ENCODE results near the gene INO80.
"Not testable (repeated sequence)": the region's sequence is repeated elsewhere in the genome, so short reads cannot be mapped to it uniquely, and the experiment has no call there.

Gene INO80

GRCh38 chr15:40974879-40975278, 141.2 kb downstream of the INO80 start:
- no peak overlapping the region for H3K4me3 ChIP-seq (ENCODE audit: low read length)
- no peak overlapping the region for H3K9ac ChIP-seq (ENCODE audit: low read depth, low read length)
- H3K9me3 ChIP-seq (ENCODE audit: insufficient read depth, low read depth, low read length) = no peaks in the 10 kb centered on the region
- no peaks in the 10 kb centered on the region for H3K4me1 ChIP-seq (ENCODE audit: insufficient read depth, low read length)
- no peaks in the 10 kb centered on the region for H3K27me3 ChIP-seq (ENCODE audit: insufficient read depth, low read length)
- H3K36me3 ChIP-seq (ENCODE audit: insufficient read depth, low read depth, low read length) = peaks cover 43% of the 10 kb centered on the region
- no peak overlapping the region for H3K27ac ChIP-seq (ENCODE audit: low read length)

DNA sequence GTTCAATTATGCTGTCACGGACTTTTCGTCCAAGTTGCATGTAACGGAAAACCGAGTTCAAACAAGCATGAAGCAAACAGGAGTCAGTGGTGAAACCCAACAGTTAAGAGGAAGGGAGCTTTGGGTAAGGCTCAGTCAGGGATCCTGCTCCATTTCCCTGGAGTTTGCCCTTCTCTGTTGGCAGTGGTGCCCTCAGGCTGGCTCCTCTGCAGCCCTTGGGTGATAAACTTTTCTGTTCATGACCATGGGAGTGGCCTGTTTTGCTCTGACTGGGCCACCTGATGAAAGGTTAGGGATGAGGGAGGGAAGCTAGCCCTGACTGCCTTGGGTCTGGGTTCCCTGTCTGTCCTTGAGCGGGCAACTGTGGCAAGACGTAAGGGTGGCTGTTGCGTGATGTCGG, 146.7 kb downstream of the INO80 start:
- H3K4me3 ChIP-seq (ENCODE audit: low read length) = no peak overlapping the region
- no peaks in the 10 kb centered on the region for H3K27me3 ChIP-seq (ENCODE audit: insufficient read depth, low read length)
- H3K4me1 ChIP-seq (ENCODE audit: insufficient read depth, low read length) = peaks cover 8% of the 10 kb centered on the region; the same call in 1 of the 2 replicates
- no peak overlapping the region for H3K9ac ChIP-seq (ENCODE audit: low read depth, low read length)
- no peaks in the 10 kb centered on the region for H3K9me3 ChIP-seq (ENCODE audit: insufficient read depth, low read depth, low read length)
- no peak overlapping the region for H3K27ac ChIP-seq (ENCODE audit: low read length)
- no peaks in the 10 kb centered on the region for H3K36me3 ChIP-seq (ENCODE audit: insufficient read depth, low read depth, low read length)

- Histone ChIP-seq H3K9ac (ENCODE audit: low read depth, low read length) (no peak overlapping the region), H3K36me3 (ENCODE audit: insufficient read depth, low read depth, low read length) (no peaks in the 10 kb centered on the region), H3K4me3 (ENCODE audit: low read length) (no peak overlapping the region), H3K27ac (ENCODE audit: low read length) (no peak overlapping the region), H3K27me3 (ENCODE audit: insufficient read depth, low read length) (no peaks in the 10 kb centered on the region), H3K9me3 (ENCODE audit: insufficient read depth, low read depth, low read length) (no peaks in the 10 kb centered on the region), H3K4me1 (ENCODE audit: insufficient read depth, low read length) (peaks cover 8% of the 10 kb centered on the region; the same call in 1 of the 2 replicates)
Measured at GRCh38 chr15:40968290-40969085, 147.6 kb downstream of the INO80 start.

- Histone ChIP-seq H3K4me1 (ENCODE audit: insufficient read depth, low read length) (peaks cover 16% of the 10 kb centered on the region; the same call in 1 of the 2 replicates), H3K27me3 (ENCODE audit: insufficient read depth, low read length) (no peaks in the 10 kb centered on the region), H3K9me3 (ENCODE audit: insufficient read depth, low read depth, low read length) (no peaks in the 10 kb centered on the region), H3K9ac (ENCODE audit: low read depth, low read length) (no peak overlapping the region), H3K27ac (ENCODE audit: low read length) (no peak overlapping the region), H3K4me3 (ENCODE audit: low read length) (no peak overlapping the region), H3K36me3 (ENCODE audit: insufficient read depth, low read depth, low read length) (no peaks in the 10 kb centered on the region)
Measured at GRCh38 chr15:40964634-40965033, 151.4 kb downstream of the INO80 start.

GRCh38 chr15:40964006-40964405, 152.1 kb downstream of the INO80 start:
- no peaks in the 10 kb centered on the region for H3K9me3 ChIP-seq (ENCODE audit: insufficient read depth, low read depth, low read length)
- H3K27me3 ChIP-seq (ENCODE audit: insufficient read depth, low read length) = no peaks in the 10 kb centered on the region
- no peak overlapping the region for H3K27ac ChIP-seq (ENCODE audit: low read length)
- H3K4me3 ChIP-seq (ENCODE audit: low read length) = no peak overlapping the region
- peaks cover 16% of the 10 kb centered on the region; the same call in 1 of the 2 replicates for H3K4me1 ChIP-seq (ENCODE audit: insufficient read depth, low read length)
- H3K36me3 ChIP-seq (ENCODE audit: insufficient read depth, low read depth, low read length) = no peaks in the 10 kb centered on the region
- no peak overlapping the region for H3K9ac ChIP-seq (ENCODE audit: low read depth, low read length)

- Histone ChIP-seq H3K9me3 (ENCODE audit: insufficient read depth, low read depth, low read length) (no peaks in the 10 kb centered on the region), H3K4me3 (ENCODE audit: low read length) (no peak overlapping the region), H3K9ac (ENCODE audit: low read depth, low read length) (no peak overlapping the region), H3K36me3 (ENCODE audit: insufficient read depth, low read depth, low read length) (no peaks in the 10 kb centered on the region), H3K4me1 (ENCODE audit: insufficient read depth, low read length) (peaks cover 14% of the 10 kb centered on the region; the same call in 1 of the 2 replicates), H3K27me3 (ENCODE audit: insufficient read depth, low read length) (no peaks in the 10 kb centered on the region), H3K27ac (ENCODE audit: low read length) (no peak overlapping the region)
Measured at GRCh38 chr15:40963201-40963600, 152.9 kb downstream of the INO80 start.

- H3K27me3 ChIP-seq (ENCODE audit: insufficient read depth, low read length); H3K9me3 ChIP-seq (ENCODE audit: insufficient read depth, low read depth, low read length); H3K9ac ChIP-seq (ENCODE audit: low read depth, low read length); H3K27ac ChIP-seq (ENCODE audit: low read length); H3K4me3 ChIP-seq (ENCODE audit: low read length); H3K36me3 ChIP-seq (ENCODE audit: insufficient read depth, low read depth, low read length): not testable (repeated sequence)
- H3K4me1 ChIP-seq (ENCODE audit: insufficient read depth, low read length) = peaks cover 12% of the 10 kb centered on the region; the same call in 1 of the 2 replicates
Measured at GRCh38 chr15:40962317-40962716, 153.8 kb downstream of the INO80 start.

DNA sequence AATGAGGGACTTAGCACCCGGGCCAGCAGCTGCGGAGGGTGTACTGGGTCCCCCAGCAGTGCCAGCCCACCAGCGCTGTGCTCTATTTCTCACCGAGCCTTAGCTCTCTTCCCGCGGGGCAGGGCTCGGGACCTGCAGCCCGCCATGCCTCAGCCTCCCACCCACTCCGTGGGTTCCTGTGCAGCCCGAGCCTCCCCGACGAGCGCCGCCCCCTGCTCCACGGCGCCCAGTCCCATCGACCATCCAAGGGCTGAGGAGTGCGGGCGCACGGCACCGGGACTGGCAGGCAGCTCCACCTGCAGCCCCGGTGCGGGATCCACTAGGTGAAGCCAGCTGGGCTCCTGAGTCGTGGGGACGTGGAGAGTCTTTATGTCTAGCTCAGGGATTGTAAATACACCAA, 154.3 kb downstream of the INO80 start:
- not testable (repeated sequence) for H3K36me3 ChIP-seq (ENCODE audit: insufficient read depth, low read depth, low read length); H3K27ac ChIP-seq (ENCODE audit: low read length); H3K27me3 ChIP-seq (ENCODE audit: insufficient read depth, low read length); H3K9ac ChIP-seq (ENCODE audit: low read depth, low read length); H3K4me3 ChIP-seq (ENCODE audit: low read length); H3K9me3 ChIP-seq (ENCODE audit: insufficient read depth, low read depth, low read length)
- peaks cover 12% of the 10 kb centered on the region; the same call in 1 of the 2 replicates for H3K4me1 ChIP-seq (ENCODE audit: insufficient read depth, low read length)

DNA sequence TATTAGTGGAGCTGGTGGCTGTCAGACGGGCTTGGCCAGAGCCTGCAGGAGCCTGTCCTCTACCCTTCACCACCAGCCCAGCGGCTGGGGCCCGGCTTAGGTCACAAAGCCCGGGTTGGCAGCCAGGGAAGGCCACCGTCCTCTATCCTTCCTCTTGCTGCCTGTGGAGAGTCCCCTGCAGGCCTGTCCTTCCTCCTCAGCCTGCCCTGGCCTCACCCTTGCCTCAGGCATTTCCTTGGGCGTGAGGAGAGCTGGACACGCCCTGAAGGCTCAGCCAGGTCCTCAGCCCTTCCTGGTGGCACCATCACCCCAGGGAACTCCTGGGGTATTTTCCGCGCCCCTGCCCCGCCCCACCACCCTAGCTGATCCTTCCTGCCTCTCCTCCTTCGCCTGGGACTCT, 155.2 kb downstream of the INO80 start:
- Histone ChIP-seq H3K4me3 (ENCODE audit: low read length) (no peak overlapping the region), H3K27ac (ENCODE audit: low read length) (no peak overlapping the region), H3K9ac (ENCODE audit: low read depth, low read length) (no peak overlapping the region), H3K36me3 (ENCODE audit: insufficient read depth, low read depth, low read length) (peaks cover 9% of the 10 kb centered on the region), H3K27me3 (ENCODE audit: insufficient read depth, low read length) (no peaks in the 10 kb centered on the region), H3K9me3 (ENCODE audit: insufficient read depth, low read depth, low read length) (no peaks in the 10 kb centered on the region), H3K4me1 (ENCODE audit: insufficient read depth, low read length) (peaks cover 8% of the 10 kb centered on the region; the same call in 1 of the 2 replicates)

DNA sequence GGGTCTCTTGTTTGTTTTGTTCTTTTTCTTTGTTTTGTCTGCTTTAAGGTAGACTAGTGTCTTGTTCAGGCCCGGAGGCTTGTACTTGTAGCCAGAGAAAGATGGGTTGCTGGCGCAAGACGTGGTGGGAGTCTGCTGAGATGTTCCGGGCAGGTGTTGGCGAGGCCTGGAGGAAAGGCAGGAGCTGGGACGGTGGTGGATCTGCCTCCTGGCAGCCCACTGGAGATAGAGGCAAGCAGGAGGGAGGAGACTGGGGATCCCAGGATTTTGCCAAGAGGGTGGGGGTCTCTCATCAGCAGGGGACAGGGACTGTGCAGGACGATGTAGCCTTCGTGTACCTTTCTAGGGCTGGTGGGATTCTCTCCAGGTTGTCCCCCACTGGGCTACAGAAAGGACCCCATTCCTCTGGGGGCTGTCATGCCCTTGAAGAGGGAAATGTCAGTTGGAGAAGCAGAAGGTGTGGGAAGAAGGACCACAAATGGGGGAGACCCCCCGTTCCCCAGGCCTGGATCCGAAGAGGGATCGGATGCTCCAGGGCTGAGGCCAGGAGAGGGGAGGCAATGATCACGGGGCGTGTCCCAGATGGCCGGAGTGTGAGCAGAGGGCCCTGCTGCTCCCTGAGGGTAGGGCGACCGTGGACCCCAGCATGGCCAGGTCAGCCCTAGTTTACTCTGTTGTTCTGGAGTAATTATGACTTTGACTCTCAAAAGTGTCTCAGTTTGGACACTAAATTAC, 155.8 kb downstream of the INO80 start:
- H3K9me3 ChIP-seq (ENCODE audit: insufficient read depth, low read depth, low read length) = no peaks in the 10 kb centered on the region
- no peak overlapping the region; the same call in 1 of the 2 replicates for H3K9ac ChIP-seq (ENCODE audit: low read depth, low read length)
- H3K27ac ChIP-seq (ENCODE audit: low read length) = no peak overlapping the region
- peaks cover 15% of the 10 kb centered on the region for H3K36me3 ChIP-seq (ENCODE audit: insufficient read depth, low read depth, low read length)
- peaks cover 8% of the 10 kb centered on the region; the same call in 1 of the 2 replicates for H3K4me1 ChIP-seq (ENCODE audit: insufficient read depth, low read length)
- no peaks in the 10 kb centered on the region for H3K27me3 ChIP-seq (ENCODE audit: insufficient read depth, low read length)
- no peak overlapping the region for H3K4me3 ChIP-seq (ENCODE audit: low read length)

GRCh38 chr15:40959331-40960141, 156.5 kb downstream of the INO80 start:
- H3K27me3 ChIP-seq (ENCODE audit: insufficient read depth, low read length) = no peaks in the 10 kb centered on the region
- H3K36me3 ChIP-seq (ENCODE audit: insufficient read depth, low read depth, low read length) = peaks cover 23% of the 10 kb centered on the region
- no peaks in the 10 kb centered on the region for H3K9me3 ChIP-seq (ENCODE audit: insufficient read depth, low read depth, low read length)
- H3K27ac ChIP-seq (ENCODE audit: low read length) = no peak overlapping the region
- no peak overlapping the region; the same call in 1 of the 2 replicates for H3K9ac ChIP-seq (ENCODE audit: low read depth, low read length)
- no peak overlapping the region for H3K4me3 ChIP-seq (ENCODE audit: low read length)
- peaks cover 8% of the 10 kb centered on the region; the same call in 1 of the 2 replicates for H3K4me1 ChIP-seq (ENCODE audit: insufficient read depth, low read length)

Measured in iPS-20b (cell line).